GM04503 (cell line): ENCODE results near the gene KCTD7.
"Not testable (repeated sequence)": the region's sequence is repeated elsewhere in the genome, so short reads cannot be mapped to it uniquely, and the experiment has no call there.

Source experiments
- DNase-seq: peaks from one replicate; pipeline ENCODE4 v3.0.0-alpha.2; 2012; ENCODE audit warnings: low read depth

Gene KCTD7

DNA sequence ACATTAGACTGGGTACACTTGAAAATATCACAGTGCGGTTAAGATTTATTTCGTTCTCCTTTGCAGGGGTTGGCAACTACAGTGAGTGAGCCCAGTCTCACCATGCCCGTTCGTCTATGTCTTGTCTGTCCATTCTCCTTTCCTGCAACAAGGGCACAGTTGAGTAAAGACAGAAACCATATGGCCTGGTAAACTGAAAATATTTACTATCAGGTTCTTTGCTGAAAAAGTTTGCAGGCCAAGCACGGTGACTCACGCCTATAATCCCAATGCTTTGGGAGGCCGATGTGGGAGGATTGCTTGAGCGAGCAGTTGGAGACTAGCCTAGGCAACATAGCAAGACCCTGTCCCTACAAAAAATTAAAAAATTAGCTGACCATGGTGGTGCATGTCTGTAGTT, 11.4 kb upstream of the KCTD7 start:
- no peak for DNase-seq

DNA sequence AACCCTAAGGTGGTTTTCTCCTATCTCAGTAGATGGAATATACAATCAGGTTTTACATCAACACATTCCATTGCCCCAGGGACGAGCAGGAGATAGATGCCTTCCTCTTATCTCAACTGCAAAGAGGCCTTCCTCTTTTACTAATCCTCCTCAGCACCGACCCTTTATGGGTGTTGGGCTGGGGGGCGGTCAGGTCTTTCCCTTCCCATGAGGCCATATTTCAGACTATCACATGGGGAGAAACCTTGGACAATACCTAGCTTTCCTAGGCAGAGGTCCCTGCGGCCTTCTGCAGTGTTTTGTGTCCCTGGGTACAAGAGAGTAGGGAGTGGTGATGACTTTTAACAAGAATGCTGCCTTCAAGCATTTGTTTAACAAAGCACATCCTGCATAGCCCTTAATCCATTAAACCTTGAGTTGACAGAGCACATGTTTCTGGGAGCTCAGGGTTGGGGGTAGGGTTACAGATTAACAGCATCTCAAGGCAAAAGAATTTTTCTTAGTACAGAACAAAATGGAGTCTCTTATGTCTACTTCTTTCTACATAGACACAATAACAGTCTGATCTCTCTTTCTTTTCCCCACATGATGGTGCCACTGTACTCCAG, 9.2 kb upstream of the KCTD7 start:
- DNase-seq, result not testable (repeated sequence)

DNA sequence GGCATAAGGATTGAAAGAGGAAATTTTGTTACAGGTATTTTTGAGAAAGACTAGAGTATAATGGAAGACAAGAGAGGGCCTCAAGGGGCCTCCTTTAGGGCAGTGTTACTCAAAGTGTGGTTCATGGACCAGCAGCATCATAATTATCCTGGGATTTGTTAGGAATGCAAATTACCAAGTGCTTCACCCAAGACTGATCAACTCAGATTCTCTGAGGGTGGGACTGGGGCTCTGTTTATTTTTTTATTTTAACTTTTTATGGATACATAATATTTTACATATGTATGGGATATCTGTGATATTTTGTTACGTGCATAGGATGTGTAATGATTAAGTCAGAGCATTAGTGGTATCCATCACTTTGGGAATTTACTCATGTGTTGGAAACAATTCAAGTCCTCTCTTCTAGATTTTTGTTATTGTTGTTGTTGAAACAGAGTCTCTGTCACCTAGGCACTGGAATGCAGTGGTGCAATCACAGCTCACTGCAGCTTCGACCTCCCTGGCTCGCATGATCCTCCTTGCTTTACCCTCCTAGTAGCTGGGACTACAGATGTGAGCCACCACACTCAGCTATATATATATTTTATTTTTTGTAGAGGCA, 2.2 kb upstream of the KCTD7 start:
- DNase-seq, result peak; percentile 79

DNA sequence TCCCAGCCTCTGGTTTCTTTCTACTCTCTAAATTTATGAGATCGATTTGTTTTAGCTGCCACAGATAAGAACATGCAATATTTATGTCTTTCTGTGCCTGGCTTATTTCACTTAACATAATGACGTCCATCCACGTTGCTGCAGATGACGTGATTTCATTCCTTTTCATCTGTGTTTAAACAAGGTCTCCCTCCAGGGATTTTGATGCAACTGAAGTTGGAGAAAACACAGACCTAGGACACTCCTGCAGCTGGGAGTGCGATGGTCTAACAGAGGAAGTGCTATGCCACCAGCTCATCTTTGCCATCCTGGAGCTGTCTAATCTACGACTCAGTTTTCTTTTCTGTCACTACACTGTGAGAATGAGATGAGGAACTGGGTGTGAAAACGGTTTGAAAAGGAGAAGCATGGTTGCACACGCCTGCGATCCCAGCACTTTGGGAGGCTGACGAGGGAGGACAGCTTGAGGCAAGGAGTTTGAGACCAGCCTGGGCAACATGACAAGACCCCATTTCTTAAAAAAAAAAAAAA, 1.5 kb upstream of the KCTD7 start:
- DNase-seq, result no peak

DNA sequence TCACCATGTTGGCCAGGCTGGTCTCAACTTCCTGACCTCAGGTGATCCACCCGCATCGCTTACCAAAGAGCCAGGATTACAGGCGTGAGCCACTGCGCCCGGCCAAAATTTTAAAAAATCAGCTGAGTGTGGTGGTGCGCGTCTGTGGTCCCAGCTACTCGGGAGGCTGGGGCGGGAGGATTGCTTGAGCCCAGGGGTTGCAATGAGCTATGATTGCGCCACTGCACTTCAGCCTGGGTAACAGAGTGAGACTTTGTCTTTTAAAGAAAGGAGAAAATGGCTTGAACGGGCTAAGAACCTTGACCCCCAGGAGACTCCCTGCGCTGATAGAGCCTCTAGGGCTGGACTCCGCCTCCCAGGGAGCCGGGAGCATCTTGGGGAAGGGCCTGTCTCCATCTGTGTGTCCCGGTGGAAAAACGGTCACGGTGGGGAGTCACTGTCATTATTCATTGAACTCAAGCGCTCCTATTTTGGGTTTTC, 760 bp upstream of the KCTD7 start:
- no peak for DNase-seq

- DNase-seq, result no peak
Observed at GRCh38 chr7:66629222-66630062, 761 bp downstream of the KCTD7 start.

DNA sequence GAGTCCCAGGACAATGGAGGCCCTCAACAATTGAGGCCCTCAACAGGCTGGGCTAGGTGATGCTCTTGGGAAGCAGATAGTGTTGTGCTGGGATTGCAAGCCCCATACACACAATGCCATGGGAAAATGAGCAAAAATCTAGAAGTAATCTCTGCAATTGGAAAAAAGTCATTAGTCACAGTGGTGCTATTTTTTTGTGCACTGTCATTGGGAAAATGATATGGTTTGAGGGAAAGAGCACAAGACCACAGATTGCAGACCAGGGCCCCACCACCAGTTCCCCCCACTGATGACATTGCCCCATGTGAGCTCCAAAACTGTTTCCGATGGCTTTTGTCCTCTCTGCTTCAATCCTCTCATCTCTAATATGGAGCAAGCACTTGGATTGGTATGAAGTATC, 1.9 kb downstream of the KCTD7 start:
- no peak for DNase-seq

DNA sequence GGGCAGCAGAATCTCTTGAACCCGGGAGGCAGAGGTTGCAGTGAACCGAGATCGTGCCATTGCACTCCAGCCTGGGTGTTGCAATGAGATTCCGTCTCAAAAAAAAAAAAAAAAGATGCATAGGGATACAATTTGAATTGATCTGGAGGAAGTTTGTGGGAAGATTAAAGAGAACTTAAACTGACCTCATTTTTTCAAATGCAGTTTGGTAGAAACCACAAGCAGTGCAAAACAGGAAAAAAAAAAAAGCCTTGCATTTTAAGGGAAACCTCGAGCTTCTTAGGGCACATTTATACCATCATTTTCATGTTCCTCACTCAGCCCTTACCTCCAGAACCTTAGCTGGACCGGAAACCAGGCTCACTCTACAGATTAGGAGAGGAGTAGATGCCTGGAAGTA, 2.8 kb downstream of the KCTD7 start:
- DNase-seq, result no peak

GRCh38 chr7:66634816-66635215, 6.1 kb downstream of the KCTD7 start:
- DNase-seq, result no peak

DNA sequence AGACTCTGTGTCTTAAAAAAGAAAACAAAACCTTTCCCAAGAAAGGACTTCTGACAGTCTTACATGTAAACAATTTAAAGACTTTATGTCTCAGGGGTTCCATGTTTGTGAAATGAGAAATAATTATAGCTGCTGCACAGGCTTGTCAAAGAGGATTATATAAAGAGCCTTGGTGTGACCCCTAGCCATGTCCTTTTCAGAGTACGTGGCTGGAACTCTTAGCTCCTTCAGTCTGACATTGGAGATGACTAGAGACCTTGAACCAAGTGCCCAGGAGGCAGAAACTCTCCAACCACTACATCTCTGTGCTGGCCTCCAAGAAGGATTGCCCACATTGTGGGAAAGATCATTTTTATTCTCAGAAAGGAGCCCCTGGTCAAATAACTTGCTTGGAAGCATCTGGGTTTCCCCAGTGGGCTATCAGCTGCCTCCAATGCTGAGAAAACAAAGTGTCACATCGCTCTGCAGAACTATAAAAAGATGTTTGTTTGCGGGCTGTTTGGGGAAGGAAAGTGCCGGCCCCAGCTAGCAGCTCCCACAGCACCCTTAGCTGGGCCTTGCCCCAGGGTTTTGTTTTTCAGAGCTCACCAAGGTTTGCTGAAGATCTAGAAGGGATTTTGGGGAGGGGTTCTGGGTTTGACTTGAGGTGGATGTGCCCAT, 6.8 kb downstream of the KCTD7 start:
- not testable (repeated sequence) for DNase-seq

- DNase-seq, result not testable (repeated sequence)
Observed at GRCh38 chr7:66635982-66636546, 7.4 kb downstream of the KCTD7 start.

- DNase-seq, result no peak
Observed at GRCh38 chr7:66638309-66639099, 9.8 kb downstream of the KCTD7 start.

DNA sequence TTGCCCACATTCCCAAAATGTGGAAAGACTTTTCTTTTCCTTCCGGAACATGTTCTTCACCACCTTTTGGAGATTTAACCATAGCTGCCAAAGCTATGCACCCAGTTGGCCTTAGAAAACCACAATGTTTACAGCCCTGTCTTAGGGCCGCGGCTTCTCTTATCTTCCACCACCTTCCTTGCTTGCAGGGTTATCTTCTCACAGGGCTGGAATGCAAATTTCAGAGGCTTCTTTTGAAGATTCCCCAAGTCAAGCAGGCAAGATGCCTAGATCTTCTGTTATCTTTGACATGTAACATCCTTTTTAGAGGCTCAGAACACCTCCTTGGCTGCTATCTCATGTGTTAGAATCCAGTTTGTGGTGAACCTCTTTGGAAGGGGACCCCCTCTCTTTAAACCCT, 11.1 kb downstream of the KCTD7 start:
- no peak for DNase-seq

GRCh38 chr7:66640802-66641525, 12.3 kb downstream of the KCTD7 start:
- no peak for DNase-seq

- DNase-seq, result no peak
Observed at GRCh38 chr7:66641526-66641871, 12.8 kb downstream of the KCTD7 start.

GRCh38 chr7:66642186-66642585, 13.5 kb downstream of the KCTD7 start:
- no peak for DNase-seq

- DNase-seq, result no peak
Observed at GRCh38 chr7:66642932-66643331, 14.3 kb downstream of the KCTD7 start.

DNA sequence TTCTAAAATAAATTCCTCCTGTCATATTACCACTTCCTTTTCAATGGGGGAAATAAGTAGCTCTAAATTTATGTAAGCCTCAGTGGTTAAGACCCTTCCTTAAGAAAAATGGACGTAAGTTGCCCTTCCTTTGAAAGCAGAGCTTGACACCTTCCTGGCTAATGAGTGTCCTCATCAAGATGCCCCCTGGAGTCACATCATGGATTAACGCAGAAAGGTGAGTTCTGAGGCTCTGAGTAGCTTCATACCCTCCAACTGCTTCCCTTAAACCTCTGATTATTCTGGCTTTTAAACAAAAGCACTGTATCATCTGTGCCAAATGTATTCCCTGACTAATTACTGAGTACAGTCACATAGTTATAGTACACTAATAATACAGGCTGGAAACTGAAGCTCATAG, 14.7 kb downstream of the KCTD7 start:
- DNase-seq, result no peak

GRCh38 chr7:66651026-66651425, 22.3 kb downstream of the KCTD7 start:
- DNase-seq, result not testable (repeated sequence)

- not testable (repeated sequence) for DNase-seq
Observed at GRCh38 chr7:66653719-66654274, 25.1 kb downstream of the KCTD7 start.
